ENCODE data around the gene CALML6.

The CALML6 gene

GRCh38 chr1:1959459-1959839 lies 44.4 kb downstream of the CALML6 start:
- Histone ChIP-seq H3K36me3 (ENCODE audit: control insufficient read depth in 2 of 2, insufficient read depth in 1 of 2, low read length in 2 of 2) (no peaks in the 10 kb centered on the region), H3K27ac (ENCODE audit: extremely low read depth, low read depth, low read length) (no peak overlapping the region), H3K4me1 (ENCODE audit: control insufficient read depth, insufficient read depth, low read length) (no peaks in the 10 kb centered on the region), H3K4me3 (ENCODE audit: low read depth, low read length) (no peak overlapping the region), H3K9me3 (ENCODE audit: control insufficient read depth, insufficient read depth, low read depth, low read length) (no peaks in the 10 kb centered on the region)
- TF ChIP-seq ZNF664 (tag by site-specific recombination; IDR thresholded peaks at IDR 0.05) (no peak), ZNF335 (tag by site-specific recombination; conservative IDR thresholded peaks at IDR 0.05) (no peak), AEBP2 (tag by site-specific recombination; IDR thresholded peaks at IDR 0.05; ENCODE audit: borderline replicate concordance) (no peak), INSM2 (tag by site-specific recombination; IDR thresholded peaks at IDR 0.05) (no peak), ZFP3 (tag by site-specific recombination; IDR thresholded peaks at IDR 0.05; ENCODE audit: low read depth) (no peak), ZNF157 (tag by site-specific recombination; IDR thresholded peaks at IDR 0.05) (no peak), ZNF514 (tag by site-specific recombination; IDR thresholded peaks at IDR 0.05) (no peak), TSHZ1 (tag by site-specific recombination; IDR thresholded peaks at IDR 0.05; ENCODE audit: borderline replicate concordance) (no peak)
- ChIA-PET CTCF (interaction anchor here (0.9 to 8.8 kb wide), 8 partner anchors 10 to 215 kb away, joined by 3 to 118 read pairs (median 13); no protein-coding TSS in a partner anchor), POLR2A (no interaction called here)

GRCh38 chr1:1959840-1960479 lies 44.9 kb downstream of the CALML6 start:
- POLR2A ChIA-PET: interaction anchor here (1.0 kb wide), 1 partner anchor 85 kb away, joined by 5 read pairs; no protein-coding TSS in a partner anchor
- Histone ChIP-seq H3K4me1 (ENCODE audit: control insufficient read depth, insufficient read depth, low read length) (no peaks in the 10 kb centered on the region), H3K36me3 (ENCODE audit: control insufficient read depth in 2 of 2, insufficient read depth in 1 of 2, low read length in 2 of 2) (no peaks in the 10 kb centered on the region), H3K9me3 (ENCODE audit: control insufficient read depth, insufficient read depth, low read depth, low read length) (no peaks in the 10 kb centered on the region), H3K4me3 (ENCODE audit: low read depth, low read length) (peak overlapping the region; percentile 6), H3K27ac (ENCODE audit: extremely low read depth, low read depth, low read length) (no peak overlapping the region)
- CTCF ChIA-PET: interaction anchor here (0.6 to 8.8 kb wide), 19 partner anchors 10 to 215 kb away, joined by 3 to 118 read pairs (median 4); no protein-coding TSS in a partner anchor
- TF ChIP-seq ZNF292 (tag by site-specific recombination; IDR thresholded peaks at IDR 0.05; ENCODE audit: borderline replicate concordance, low read depth) (no peak), ZNF26 (tag by site-specific recombination; IDR thresholded peaks at IDR 0.05) (no peak), IKZF3 (tag by site-specific recombination; IDR thresholded peaks at IDR 0.05) (peak; percentile 89), ZNF2 (tag by site-specific recombination; IDR thresholded peaks at IDR 0.05) (peak; percentile 87), EGR2 (tag by site-specific recombination; IDR thresholded peaks at IDR 0.05; ENCODE audit: low read depth) (peak; percentile 23; the same call in 1 of the 2 replicates), ZNF610 (tag by site-specific recombination; IDR thresholded peaks at IDR 0.05; ENCODE audit: borderline replicate concordance) (no peak), TCF7L2 (IDR thresholded peaks at IDR 0.05; ENCODE audit: borderline replicate concordance, low read depth, low read length) (no peak), ZNF426 (tag by site-specific recombination; IDR thresholded peaks at IDR 0.05) (no peak), ELK4 (IDR thresholded peaks at IDR 0.05; ENCODE audit: borderline replicate concordance, low read depth, low read length) (no peak), ZNF548 (tag by site-specific recombination; IDR thresholded peaks at IDR 0.05) (no peak), ZBTB44 (tag by site-specific recombination; IDR thresholded peaks at IDR 0.05) (peak; percentile 79), HOXD13 (CRISPR knock-in tag; IDR thresholded peaks at IDR 0.05; ENCODE audit: borderline replicate concordance) (no peak), ZNF701 (tag by site-specific recombination; IDR thresholded peaks at IDR 0.05) (no peak), ZNF544 (tag by site-specific recombination; IDR thresholded peaks at IDR 0.05) (no peak), KLF1 (tag by site-specific recombination; IDR thresholded peaks at IDR 0.05) (peak; percentile 33; the same call in 1 of the 2 replicates), ZNF155 (tag by site-specific recombination; IDR thresholded peaks at IDR 0.05) (no peak)
